A549 (cell line): ENCODE results near the gene DPYSL3. TPM values are rescaled to one million over a fixed set of nuclear protein-coding genes. Genes with fewer than 3 reads are reported as not detected.

Experiments
- ATAC-seq, 2 experiments: fragments of 200-7000 bp in 1 of 2; fragments of >200 bp in 1 of 2; cut with Nextera tagmentation in 1 of 2; cut with Tn5 transposase in 1 of 2; 3 replicates each; pipeline versions ENCODE4 v1.8.0 to v1.9.1; 2018 to 2020; ENCODE audit warnings: mild to moderate bottlenecking in 1 of 2, moderate library complexity in 1 of 2
- CTCF ChIA-PET: fragments of 300-600 bp; sonication (Branson Sonifier 250); formaldehyde crosslinking; extraction: SDS; loops from one replicate; lab custom pipeline; 2021; ENCODE audit warnings: antibody characterized with exemption, inconsistent platforms; lab: Yijun Ruan, JAX
- POLR2A ChIA-PET: fragments of 350-600 bp; formaldehyde crosslinking; extraction: SDS; loops from one replicate; lab custom pipeline; 2021; ENCODE audit warnings: antibody characterized with exemption, inconsistent platforms; lab: Yijun Ruan, JAX
- DNase-seq, 2 experiments: peaks; one replicate each; pipeline versions ENCODE4 v3.0.0 to v3.0.0-alpha.2; 2011 to 2016; ENCODE audit warnings: low read depth in 1 of 2, low spot score in 1 of 2
- FAIRE-seq: peaks from 2 replicates; lab custom pipeline; 2011; peaks lifted over from hg19 to GRCh38; lab: Jason Lieb, UNC
- H3K27ac ChIP-seq, 2 experiments: fragments of >200 bp; sonication (Bioruptor Twin); formaldehyde crosslinking; 3 replicates each; pipeline ENCODE4 v1.5.1; 2016 to 2017
- H3K4me1 ChIP-seq: fragments of >200 bp; sonication (Bioruptor Twin); formaldehyde crosslinking; 3 replicates; pipeline ENCODE4 v1.6.1; 2016
- H3K4me2 ChIP-seq: fragments of >200 bp; sonication (Bioruptor Twin); formaldehyde crosslinking; 3 replicates; pipeline ENCODE4 v1.6.1; 2016
- H3K4me3 ChIP-seq: fragments of >200 bp; sonication (Bioruptor Twin); formaldehyde crosslinking; 3 replicates; pipeline ENCODE4 v1.5.1; 2016
- H3K9me3 ChIP-seq: fragments of >200 bp; sonication (Bioruptor Twin); formaldehyde crosslinking; 3 replicates; pipeline ENCODE4 v1.6.1; 2016
- CEBPB ChIP-seq, 2 experiments: fragments of >200 bp in 1 of 2; sonication (Bioruptor Twin) in 1 of 2; formaldehyde crosslinking in 1 of 2; IDR thresholded peaks; 2 replicates each; pipeline ENCODE4 v1.6.1; 2012 to 2016
- CTCF ChIP-seq: fragments of >200 bp; sonication (Bioruptor Twin); formaldehyde crosslinking; IDR thresholded peaks from 3 replicates; pipeline ENCODE4 v1.5.1; 2016
- E2F6 ChIP-seq: IDR thresholded peaks from 2 replicates; pipeline ENCODE4 v1.6.1; 2012; ENCODE audit warnings: low read depth, borderline replicate concordance
- EHF ChIP-seq: fragments of 250-450 bp; sonication (Bioruptor Pico); IDR thresholded peaks from 2 replicates; pipeline ENCODE4 v1.5.0; 2020; ENCODE audit warnings: mild to moderate bottlenecking
- ELK1 ChIP-seq: fragments of 150-350 bp; IDR thresholded peaks from 2 replicates; pipeline ENCODE4 v1.6.1; 2014; ENCODE audit warnings: low read depth, mild to moderate bottlenecking, low read length
- FOSB ChIP-seq: fragments of 250-450 bp; sonication (Bioruptor Pico); IDR thresholded peaks from 2 replicates; pipeline ENCODE4 v1.5.0; 2020; ENCODE audit warnings: mild to moderate bottlenecking, moderate library complexity
- HDAC2 ChIP-seq: fragments of 200-600 bp; sonication (generic); IDR thresholded peaks from 2 replicates; pipeline ENCODE4 v1.6.1; 2016
- JUN ChIP-seq, 2 experiments: fragments of >200 bp; sonication (Bioruptor Twin); formaldehyde crosslinking; IDR thresholded peaks; 2 replicates in 1 of 2; 3 replicates in 1 of 2; pipeline ENCODE4 v1.6.1; 2016 to 2017
- MAX ChIP-seq: IDR thresholded peaks from 2 replicates; pipeline ENCODE4 v1.6.1; 2012
- POLR2A ChIP-seq: IDR thresholded peaks from 2 replicates; pipeline ENCODE4 v1.6.1; 2012; ENCODE audit warnings: mild to moderate bottlenecking, low read length
- POLR2AphosphoS2 ChIP-seq: conservative IDR thresholded peaks from 2 replicates; pipeline ENCODE4 v1.6.1; 2012; ENCODE audit warnings: low read length, improper control_type of control experiment, inconsistent platforms
- RAD21 ChIP-seq, 2 experiments: fragments of >200 bp in 1 of 2; sonication (Bioruptor Twin) in 1 of 2; formaldehyde crosslinking in 1 of 2; IDR thresholded peaks in 1 of 2; conservative IDR thresholded peaks in 1 of 2; 2 replicates in 1 of 2; 3 replicates in 1 of 2; pipeline ENCODE4 v1.6.1; 2012 to 2018; ENCODE audit warnings: inconsistent platforms in 1 of 2
- SMC3 ChIP-seq: fragments of >200 bp; sonication (Bioruptor Twin); formaldehyde crosslinking; IDR thresholded peaks from 3 replicates; pipeline ENCODE4 v1.6.1; 2018; ENCODE audit warnings: inconsistent platforms
- WGBS: methylation state at CpG from one replicate; pipeline ENCODE4 v1.1.6; 2017; ENCODE audit errors: missing lambda C conversion rate; 5-methylcytosine and 5-hydroxymethylcytosine counted together
- polyA minus RNA-seq: library from RNA; depleted of rRNA, polyadenylated mRNA; stranded (reverse); fragments of >200 nt; gene quantifications from 2 replicates; pipeline ENCODE4 v1.2.3, GENCODE V29; 2011; rRNA and poly(A)+ RNA removed
- polyA plus RNA-seq, 4 experiments: library from polyadenylated mRNA; depleted of rRNA in 3 of 4; stranded (reverse); fragments of >200 nt; fragmentation: RNase III in 1 of 4; extraction: RNeasy Plus Mini Kit Qiagen cat#74134 plus additional on column Dnase treatment in 1 of 4; gene quantifications; 2 replicates in 3 of 4; 3 replicates in 1 of 4; pipeline ENCODE4 v1.2.3, GENCODE V29; 2011 to 2017

The DPYSL3 gene
- 22.3 and 23.7 TPM in 2 replicates for polyA plus RNA-seq (2011; rRNA removed)
- polyA plus RNA-seq (2012; cell fraction: cytosol; rRNA removed): 22.8 and 25.1 TPM in 2 replicates
- polyA plus RNA-seq (2012; cell fraction: nucleus; rRNA removed): 37.6 and 45.9 TPM in 2 replicates
- polyA plus RNA-seq (2017; fragmentation: RNase III; extraction: RNeasy Plus Mini Kit Qiagen cat#74134 plus additional on column Dnase treatment): 16.5 to 20.7 TPM (median 19.3 TPM) in 3 replicates
- polyA minus RNA-seq: 24.3 and 25.6 TPM in 2 replicates

- no peaks in the 10 kb centered on the region for H3K4me1 ChIP-seq
- TF ChIP-seq E2F6 (peak; percentile 88), MAX (peak; percentile 79), POLR2A (peak; percentile 37; the same call in 1 of the 2 replicates), POLR2AphosphoS2 (no peak), RAD21 (conservative IDR thresholded peaks at IDR 0.05 in 1 of 2, IDR thresholded peaks at IDR 0.05 in 1 of 2) (peak in 1 of 2 experiments; percentile 30; a peak in 2 of 5 replicates), ELK1 (no peak), HDAC2 (peak; percentile 82; the same call in 1 of the 2 replicates), EHF (no peak)
- ATAC-seq (peak; percentile 98), FAIRE-seq (no peak), DNase-seq (peak; percentile 13 to 73)
- ChIA-PET CTCF (interaction anchor here (0.7 to 2.1 kb wide), 8 partner anchors 12 to 128 kb away, joined by 3 to 8 read pairs (median 4); no protein-coding TSS in a partner anchor), POLR2A (interaction anchor here (0.6 kb wide), 1 partner anchor 67 kb away, joined by 5 read pairs; no protein-coding TSS in a partner anchor)
- H3K27ac ChIP-seq: peak within 1 kb of the TSS; percentile 74 to 86
- H3K9me3 ChIP-seq: no peaks in the 10 kb centered on the region
- H3K4me2 ChIP-seq: peak within 1 kb of the TSS; percentile 95
- WGBS: 6% methylated on average over 17 of the region's 66 CpGs
- peak within 1 kb of the TSS; percentile 61 for H3K4me3 ChIP-seq
Observed at GRCh38 chr5:147509710-147510651, at the start of gene DPYSL3. Gene DPYSL3 (minus strand): TSS chr5:147510068. CDS start chr5:147509858, 210 bp downstream.

DNA sequence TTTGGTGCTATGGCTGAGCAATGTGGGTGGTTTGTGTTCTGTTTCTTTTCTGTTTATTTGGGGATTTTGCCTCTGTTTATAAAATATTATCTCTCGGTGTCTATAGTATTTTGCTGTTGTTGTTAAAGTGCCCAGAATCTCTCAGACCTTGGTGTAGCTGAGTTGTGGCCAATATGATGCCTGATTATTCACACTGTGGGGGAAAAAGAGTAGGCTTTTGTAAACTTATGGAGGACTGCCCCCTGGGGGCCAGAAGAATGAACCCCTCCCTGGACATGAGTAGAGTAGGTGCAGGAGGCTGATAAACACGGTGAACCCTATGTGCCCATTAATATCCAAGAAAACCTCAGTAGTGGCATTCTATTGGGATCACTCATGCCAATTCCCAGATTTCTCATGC lies 49.0 kb upstream of the DPYSL3 start:
- ChIA-PET CTCF (interaction anchor here (0.7 to 3.5 kb wide), 17 partner anchors 8 to 335 kb away, joined by 3 to 36 read pairs (median 4); no protein-coding TSS in a partner anchor), POLR2A (no interaction called here)
- Histone ChIP-seq H3K4me1 (no peaks in the 10 kb centered on the region), H3K4me3 (no peak overlapping the region), H3K9me3 (no peaks in the 10 kb centered on the region), H3K4me2 (no peak overlapping the region), H3K27ac (no peak overlapping the region)
- 9% methylated on average over 2 of the region's 2 CpGs for WGBS
- ATAC-seq (peak; percentile 81 to 87), FAIRE-seq (no peak), DNase-seq (peak; percentile 25 to 41)
- TF ChIP-seq RAD21 (conservative IDR thresholded peaks at IDR 0.05 in 1 of 2, IDR thresholded peaks at IDR 0.05 in 1 of 2): peak; percentile 62 to 66
- no peak for TF ChIP-seq HDAC2
- TF ChIP-seq CTCF: peak; percentile 48; the same call in 2 of the 3 replicates
- no peak for TF ChIP-seq JUN (IDR thresholded peaks at IDR 0.05)
- TF ChIP-seq SMC3: peak; percentile 59

GRCh38 chr5:147557876-147558745 lies 48.2 kb upstream of the DPYSL3 start:
- H3K4me3 ChIP-seq: no peak overlapping the region
- H3K27ac ChIP-seq: no peak overlapping the region
- H3K9me3 ChIP-seq: no peaks in the 10 kb centered on the region
- no peaks in the 10 kb centered on the region for H3K4me1 ChIP-seq
- no peak for DNase-seq
- POLR2A ChIA-PET: no interaction called here
- no peak overlapping the region for H3K4me2 ChIP-seq
- CTCF ChIA-PET: interaction anchor here (0.7 to 3.5 kb wide), 13 partner anchors 13 to 334 kb away, joined by 3 to 36 read pairs (median 4); no protein-coding TSS in a partner anchor
- FAIRE-seq: no peak
- TF ChIP-seq CEBPB (IDR thresholded peaks at IDR 0.05) (peak; percentile 11 to 31; a peak in 2 of 4 replicates), FOSB (CRISPR knock-in tag) (no peak)
- 64% methylated on average over 8 of the region's 8 CpGs for WGBS
- no peak for ATAC-seq
